ENCODE results near the gene CCDC91.

DNA sequence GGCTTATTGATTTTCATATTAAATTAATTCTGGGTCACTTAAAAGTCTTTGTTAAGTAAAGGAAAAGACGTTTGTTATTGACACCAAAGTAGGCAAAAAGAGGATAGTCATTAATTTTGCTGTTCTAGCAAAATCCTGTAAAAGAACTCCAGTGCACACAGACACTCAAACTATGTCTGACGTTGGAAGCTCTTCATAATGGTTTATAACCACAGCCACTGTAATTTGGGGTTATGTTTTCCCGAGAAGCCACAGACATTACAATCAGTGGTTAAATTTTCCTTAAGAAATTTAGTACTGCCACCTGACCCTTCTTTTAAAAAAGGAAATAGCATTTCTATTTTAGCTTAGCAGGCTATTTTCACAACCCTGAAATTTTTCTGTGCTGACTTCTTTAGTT, 267.5 kb downstream of the CCDC91 start:
- TF ChIP-seq TAF1 (IDR thresholded peaks at IDR 0.05; ENCODE audit: borderline replicate concordance, insufficient read depth, low read length) (no peak), POLR2AphosphoS5 (IDR thresholded peaks at IDR 0.05; ENCODE audit: low read depth, low read length) (no peak), SIN3A (IDR thresholded peaks at IDR 0.05; ENCODE audit: borderline replicate concordance, insufficient read depth, low read length) (no peak)
- TF ChIP-seq, protein P1, sequence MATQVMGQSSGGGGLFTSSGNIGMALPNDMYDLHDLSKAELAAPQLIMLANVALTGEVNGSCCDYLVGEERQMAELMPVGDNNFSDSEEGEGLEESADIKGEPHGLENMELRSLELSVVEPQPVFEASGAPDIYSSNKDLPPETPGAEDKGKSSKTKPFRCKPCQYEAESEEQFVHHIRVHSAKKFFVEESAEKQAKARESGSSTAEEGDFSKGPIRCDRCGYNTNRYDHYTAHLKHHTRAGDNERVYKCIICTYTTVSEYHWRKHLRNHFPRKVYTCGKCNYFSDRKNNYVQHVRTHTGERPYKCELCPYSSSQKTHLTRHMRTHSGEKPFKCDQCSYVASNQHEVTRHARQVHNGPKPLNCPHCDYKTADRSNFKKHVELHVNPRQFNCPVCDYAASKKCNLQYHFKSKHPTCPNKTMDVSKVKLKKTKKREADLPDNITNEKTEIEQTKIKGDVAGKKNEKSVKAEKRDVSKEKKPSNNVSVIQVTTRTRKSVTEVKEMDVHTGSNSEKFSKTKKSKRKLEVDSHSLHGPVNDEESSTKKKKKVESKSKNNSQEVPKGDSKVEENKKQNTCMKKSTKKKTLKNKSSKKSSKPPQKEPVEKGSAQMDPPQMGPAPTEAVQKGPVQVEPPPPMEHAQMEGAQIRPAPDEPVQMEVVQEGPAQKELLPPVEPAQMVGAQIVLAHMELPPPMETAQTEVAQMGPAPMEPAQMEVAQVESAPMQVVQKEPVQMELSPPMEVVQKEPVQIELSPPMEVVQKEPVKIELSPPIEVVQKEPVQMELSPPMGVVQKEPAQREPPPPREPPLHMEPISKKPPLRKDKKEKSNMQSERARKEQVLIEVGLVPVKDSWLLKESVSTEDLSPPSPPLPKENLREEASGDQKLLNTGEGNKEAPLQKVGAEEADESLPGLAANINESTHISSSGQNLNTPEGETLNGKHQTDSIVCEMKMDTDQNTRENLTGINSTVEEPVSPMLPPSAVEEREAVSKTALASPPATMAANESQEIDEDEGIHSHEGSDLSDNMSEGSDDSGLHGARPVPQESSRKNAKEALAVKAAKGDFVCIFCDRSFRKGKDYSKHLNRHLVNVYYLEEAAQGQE (IDR thresholded peaks at IDR 0.05; ENCODE audit: insufficient read depth in 1 of 2, low read depth in 2 of 2, low read length in 2 of 2): no peak

Measured in PFSK-1 (cell line).